ENCODE measurements around the gene ROBO3. TPM values are rescaled to one million over a fixed set of nuclear protein-coding genes. Genes with fewer than 3 reads are reported as not detected.
A peak's percentile ranks its signal among the peaks of the same experiment; 100 is the strongest.

Gene ROBO3
- total and polyA plus RNA-seq, 3 donors from 2014 or later = 11.8 to 31.6 (median 12.9) TPM

DNA sequence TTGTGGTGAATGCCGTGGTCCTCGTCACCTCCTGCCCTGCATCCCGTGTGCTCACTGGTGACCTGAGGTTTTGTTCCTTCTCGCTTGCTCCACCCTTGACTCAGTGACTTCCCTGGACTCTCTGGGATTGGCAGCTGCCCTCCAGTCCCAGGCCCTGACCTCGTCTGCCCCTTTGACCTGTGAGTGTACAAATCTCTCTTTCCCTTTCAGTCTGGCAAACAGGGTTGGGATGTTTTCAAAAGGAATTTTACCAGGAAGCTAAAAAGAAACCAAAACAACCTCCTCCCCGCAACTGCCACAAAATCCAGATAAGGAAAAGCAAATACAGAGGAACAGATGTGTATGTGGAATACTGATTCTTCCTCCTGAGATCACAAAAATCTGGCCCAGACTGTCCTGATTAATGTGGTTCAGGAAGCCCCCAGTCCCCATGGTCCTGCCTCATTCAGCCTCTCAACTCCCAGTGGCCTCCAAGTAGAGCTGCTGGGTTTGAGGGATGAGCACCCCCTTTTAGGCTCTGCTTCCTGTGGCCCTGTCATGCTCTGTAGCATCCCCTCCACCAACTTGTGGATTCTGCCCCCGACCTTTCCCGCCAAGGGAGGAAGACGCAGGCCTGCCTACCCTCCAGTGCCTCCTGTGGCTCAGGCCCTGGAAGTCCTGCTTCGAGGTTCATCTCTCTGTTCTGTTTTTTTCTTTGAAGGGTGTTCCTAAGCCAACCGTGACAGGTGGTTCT lies 17.3 kb downstream of the ROBO3 start:
- Histone ChIP-seq H3K27ac (peak overlapping the region in 1 of 2 donors; percentile 75), H3K4me3 (no peak overlapping the region), H3K36me3 (ENCODE audit: low read depth, missing control alignments) (no peaks in the 10 kb centered on the region), H3K27me3 (no peaks in the 10 kb centered on the region), H3K9me3 (no peaks in the 10 kb centered on the region), H3K4me1 (peaks cover 16% of the 10 kb centered on the region)
- WGBS, 2 donors = 61 to 67% methylated on average over 11 of the region's 11 CpGs
- intact Hi-C loops (cut with DNase I; ENCODE audit: low total_unique reads) = no loop called here
- DNase-seq = no peak
- TF ChIP-seq, protein P1, sequence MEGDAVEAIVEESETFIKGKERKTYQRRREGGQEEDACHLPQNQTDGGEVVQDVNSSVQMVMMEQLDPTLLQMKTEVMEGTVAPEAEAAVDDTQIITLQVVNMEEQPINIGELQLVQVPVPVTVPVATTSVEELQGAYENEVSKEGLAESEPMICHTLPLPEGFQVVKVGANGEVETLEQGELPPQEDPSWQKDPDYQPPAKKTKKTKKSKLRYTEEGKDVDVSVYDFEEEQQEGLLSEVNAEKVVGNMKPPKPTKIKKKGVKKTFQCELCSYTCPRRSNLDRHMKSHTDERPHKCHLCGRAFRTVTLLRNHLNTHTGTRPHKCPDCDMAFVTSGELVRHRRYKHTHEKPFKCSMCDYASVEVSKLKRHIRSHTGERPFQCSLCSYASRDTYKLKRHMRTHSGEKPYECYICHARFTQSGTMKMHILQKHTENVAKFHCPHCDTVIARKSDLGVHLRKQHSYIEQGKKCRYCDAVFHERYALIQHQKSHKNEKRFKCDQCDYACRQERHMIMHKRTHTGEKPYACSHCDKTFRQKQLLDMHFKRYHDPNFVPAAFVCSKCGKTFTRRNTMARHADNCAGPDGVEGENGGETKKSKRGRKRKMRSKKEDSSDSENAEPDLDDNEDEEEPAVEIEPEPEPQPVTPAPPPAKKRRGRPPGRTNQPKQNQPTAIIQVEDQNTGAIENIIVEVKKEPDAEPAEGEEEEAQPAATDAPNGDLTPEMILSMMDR (IDR thresholded peaks at IDR 0.05) = no peak
- TF ChIP-seq POLR2A (IDR thresholded peaks at IDR 0.05) = no peak

DNA sequence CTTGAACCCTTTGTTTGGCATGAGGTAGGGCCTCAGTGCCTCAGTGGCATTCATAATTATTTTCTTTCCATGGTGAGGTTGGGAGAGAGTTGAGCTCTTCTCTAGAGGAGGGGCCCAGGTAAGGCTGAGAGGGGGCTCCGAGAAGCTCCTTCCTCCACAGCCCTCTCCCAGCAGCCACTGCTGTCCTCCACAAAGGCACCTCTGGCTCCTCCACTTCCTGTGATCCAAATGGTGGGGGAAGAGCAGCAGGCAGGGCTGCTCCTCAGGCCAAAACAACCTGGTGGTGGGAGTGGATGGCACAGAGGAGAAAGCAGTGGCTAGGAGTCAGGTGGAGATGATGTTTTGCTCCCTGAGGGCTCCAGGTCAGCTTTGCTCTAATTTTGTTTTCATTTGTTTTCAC lies 19.1 kb downstream of the ROBO3 start:
- intact Hi-C loops (cut with DNase I; ENCODE audit: low total_unique reads) = no loop called here
- H3K36me3 ChIP-seq (ENCODE audit: low read depth, missing control alignments) = no peaks in the 10 kb centered on the region
- H3K4me1 ChIP-seq = peaks cover 16% of the 10 kb centered on the region
- H3K9me3 ChIP-seq = no peaks in the 10 kb centered on the region
- TF ChIP-seq, protein P1 (IDR thresholded peaks at IDR 0.05) = no peak
- no peak for TF ChIP-seq POLR2A (IDR thresholded peaks at IDR 0.05)
- H3K4me3 ChIP-seq = no peak overlapping the region
- WGBS, 2 donors = 89 to 100% methylated on average over 1 of the region's 1 CpG
- no peak overlapping the region for H3K27ac ChIP-seq
- no peak for DNase-seq
- H3K27me3 ChIP-seq = no peaks in the 10 kb centered on the region

DNA sequence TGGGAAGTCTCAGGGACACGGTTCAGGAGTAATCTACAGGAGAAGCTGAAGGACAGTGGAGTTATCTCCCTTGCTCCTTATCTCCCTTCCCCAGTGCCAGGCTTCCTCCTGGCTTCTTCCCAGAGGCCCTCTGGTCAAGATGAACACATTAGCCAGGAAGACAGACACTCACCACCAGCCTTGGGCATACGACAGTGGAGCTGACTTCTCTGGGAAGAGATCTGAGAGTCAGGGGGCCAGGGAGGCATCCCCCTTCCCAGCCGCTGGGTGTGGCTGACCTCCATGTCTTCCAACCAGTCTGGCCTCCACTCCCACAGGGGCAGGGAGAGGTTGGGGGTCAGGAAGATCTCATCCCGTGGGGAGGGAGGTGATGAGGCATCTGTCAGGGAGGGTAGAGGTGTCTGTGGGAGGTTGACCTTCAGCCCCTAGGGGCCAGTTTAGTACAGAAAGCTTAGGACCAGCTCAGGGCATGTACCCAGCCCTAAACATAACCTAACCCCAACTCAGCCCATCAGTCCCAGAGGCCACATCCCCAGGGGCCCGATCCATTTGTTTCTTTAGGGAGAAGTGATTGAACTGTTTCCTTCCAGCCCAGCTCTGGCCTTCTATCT lies 19.7 kb downstream of the ROBO3 start:
- Histone ChIP-seq H3K4me3 (no peak overlapping the region), H3K4me1 (peaks cover 16% of the 10 kb centered on the region), H3K27me3 (no peaks in the 10 kb centered on the region), H3K36me3 (ENCODE audit: low read depth, missing control alignments) (no peaks in the 10 kb centered on the region), H3K9me3 (no peaks in the 10 kb centered on the region), H3K27ac (no peak overlapping the region)
- intact Hi-C loops (cut with DNase I; ENCODE audit: low total_unique reads) = no loop called here
- no peak for DNase-seq
- WGBS, 2 donors = 56 to 84% methylated on average over 3 to 5 of the region's 5 CpGs
- TF ChIP-seq POLR2A (IDR thresholded peaks at IDR 0.05) = no peak
- TF ChIP-seq, protein P1 (IDR thresholded peaks at IDR 0.05) = no peak

DNA sequence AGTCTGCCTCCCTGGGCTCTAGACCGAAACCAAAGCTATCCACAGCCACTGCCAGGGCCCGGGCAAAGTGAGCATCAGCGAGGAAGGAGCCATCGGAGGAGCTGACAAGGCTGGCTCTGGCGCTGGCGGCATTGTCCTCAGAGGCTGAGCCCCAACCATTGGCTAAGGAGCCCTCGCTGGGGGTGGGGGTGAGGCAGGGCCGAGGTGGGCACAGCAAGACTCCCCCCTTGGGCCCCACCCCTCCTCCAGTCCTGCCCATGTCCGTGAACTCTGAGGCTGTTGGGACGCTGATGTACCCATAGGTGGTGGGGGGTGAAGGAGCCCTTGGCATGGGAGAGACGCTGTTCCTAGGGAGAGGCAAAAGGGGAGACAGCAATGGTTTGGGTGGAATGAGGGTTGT lies 21.2 kb downstream of the ROBO3 start:
- WGBS, 2 donors = 86 to 93% methylated on average over 8 to 11 of the region's 11 CpGs
- H3K27ac ChIP-seq = no peak overlapping the region

More for the DNA sequence above, 21.2 kb downstream of the ROBO3 start:
- intact Hi-C loops (cut with DNase I; ENCODE audit: low total_unique reads) = no loop called here
- no peak for DNase-seq
- no peaks in the 10 kb centered on the region for H3K36me3 ChIP-seq (ENCODE audit: low read depth, missing control alignments)
- no peak overlapping the region for H3K4me3 ChIP-seq
- no peaks in the 10 kb centered on the region for H3K27me3 ChIP-seq
- TF ChIP-seq, protein P1 (IDR thresholded peaks at IDR 0.05) = no peak
- TF ChIP-seq POLR2A (IDR thresholded peaks at IDR 0.05) = no peak
- peaks cover 24% of the 10 kb centered on the region for H3K4me1 ChIP-seq
- H3K9me3 ChIP-seq = no peaks in the 10 kb centered on the region
